Measurements from ENCODE around the gene PCDHGA3.
"Not testable (repeated sequence)": the region's sequence is repeated elsewhere in the genome, so short reads cannot be mapped to it uniquely, and the experiment has no call there.

- TF ChIP-seq, protein P1, sequence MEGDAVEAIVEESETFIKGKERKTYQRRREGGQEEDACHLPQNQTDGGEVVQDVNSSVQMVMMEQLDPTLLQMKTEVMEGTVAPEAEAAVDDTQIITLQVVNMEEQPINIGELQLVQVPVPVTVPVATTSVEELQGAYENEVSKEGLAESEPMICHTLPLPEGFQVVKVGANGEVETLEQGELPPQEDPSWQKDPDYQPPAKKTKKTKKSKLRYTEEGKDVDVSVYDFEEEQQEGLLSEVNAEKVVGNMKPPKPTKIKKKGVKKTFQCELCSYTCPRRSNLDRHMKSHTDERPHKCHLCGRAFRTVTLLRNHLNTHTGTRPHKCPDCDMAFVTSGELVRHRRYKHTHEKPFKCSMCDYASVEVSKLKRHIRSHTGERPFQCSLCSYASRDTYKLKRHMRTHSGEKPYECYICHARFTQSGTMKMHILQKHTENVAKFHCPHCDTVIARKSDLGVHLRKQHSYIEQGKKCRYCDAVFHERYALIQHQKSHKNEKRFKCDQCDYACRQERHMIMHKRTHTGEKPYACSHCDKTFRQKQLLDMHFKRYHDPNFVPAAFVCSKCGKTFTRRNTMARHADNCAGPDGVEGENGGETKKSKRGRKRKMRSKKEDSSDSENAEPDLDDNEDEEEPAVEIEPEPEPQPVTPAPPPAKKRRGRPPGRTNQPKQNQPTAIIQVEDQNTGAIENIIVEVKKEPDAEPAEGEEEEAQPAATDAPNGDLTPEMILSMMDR (optimal IDR thresholded peaks at IDR 0.05 in 1 of 3, IDR thresholded peaks at IDR 0.05 in 1 of 3, conservative IDR thresholded peaks at IDR 0.05 in 1 of 3; ENCODE audit: extremely low read depth in 1 of 3, insufficient read depth in 2 of 3, low read length in 3 of 3): not testable (repeated sequence)
- TF ChIP-seq EZH2 (IDR thresholded peaks at IDR 0.05; ENCODE audit: low read length): not testable (repeated sequence)
These were observed 26.7 kb upstream of the PCDHGA3 start for GRCh38 chr5:141316963-141317362.
